Fibroblast of skin of left biceps (primary cell): Measurements from ENCODE around the gene PDE4B.

Experiments
- DNase-seq, 2 experiments: peaks; one replicate each; pipeline ENCODE4 v3.0.0-alpha.2; 2013; ENCODE audit warnings: low read depth in 2 of 2

PDE4B gene

DNA sequence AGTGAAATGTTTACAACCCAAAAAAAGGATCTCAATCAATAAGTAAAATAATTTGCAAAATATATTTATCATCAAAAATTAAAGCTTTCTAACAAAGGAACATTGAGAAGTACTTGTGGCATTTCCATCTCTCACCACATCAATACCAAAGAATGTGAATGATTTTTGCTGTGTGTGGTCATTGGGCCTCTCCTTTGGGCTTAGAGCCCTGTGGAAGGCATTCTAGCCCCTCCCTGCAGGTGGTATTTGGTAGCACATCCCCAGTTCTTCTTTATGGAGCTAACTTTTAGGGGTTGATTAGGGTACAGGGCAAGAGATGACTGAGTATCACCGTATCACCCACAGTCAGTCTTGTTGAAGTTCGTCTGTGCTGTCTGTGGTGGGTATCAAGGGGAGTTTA, 447.1 kb downstream of the PDE4B start:
- DNase-seq: no peak

DNA sequence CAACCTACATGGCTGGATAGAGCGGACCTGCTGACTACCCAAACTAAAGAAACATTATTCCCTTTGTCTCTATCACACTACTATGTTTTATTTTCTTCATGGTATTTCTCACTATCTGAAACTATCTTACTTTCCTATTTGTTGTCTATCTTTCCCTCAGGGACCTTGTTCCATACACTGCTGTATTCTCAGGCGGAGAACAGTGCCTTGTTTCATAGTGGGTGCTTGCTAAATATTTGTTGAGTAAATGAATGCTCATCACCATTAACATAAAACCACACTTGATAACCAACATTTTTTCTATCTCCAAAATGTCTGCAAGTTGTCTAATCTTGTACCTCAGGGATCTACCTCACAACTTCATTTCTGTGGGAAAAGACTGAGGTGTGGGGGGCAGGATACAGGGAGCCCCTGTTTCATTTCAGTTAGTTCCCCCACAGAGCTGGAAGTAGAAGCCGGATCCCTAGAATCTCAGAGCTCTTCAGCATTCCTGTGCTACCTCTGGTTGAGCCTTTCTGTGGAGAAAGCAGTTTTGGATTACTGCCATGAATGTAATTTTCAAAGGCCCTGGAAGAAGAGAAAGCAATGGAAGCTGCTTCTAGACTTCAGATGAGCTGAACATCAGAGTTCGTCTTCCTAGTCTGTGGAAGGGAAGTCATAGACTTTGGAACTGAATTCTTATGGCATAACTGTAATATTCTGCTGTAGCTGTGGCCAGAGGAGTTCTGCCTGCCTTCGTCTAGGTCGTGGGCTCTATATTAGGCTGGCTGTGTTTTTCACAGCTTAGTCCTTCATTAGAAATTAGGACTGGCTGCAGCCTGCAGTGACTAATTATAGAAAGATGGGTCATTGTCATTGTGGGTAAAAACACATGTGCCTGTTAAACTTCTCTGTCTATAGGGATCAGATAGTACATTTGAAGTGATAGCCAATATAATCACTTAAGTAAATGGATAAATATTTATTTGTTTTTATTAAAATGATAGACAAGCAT, 448.1 kb downstream of the PDE4B start:
- no peak for DNase-seq

DNA sequence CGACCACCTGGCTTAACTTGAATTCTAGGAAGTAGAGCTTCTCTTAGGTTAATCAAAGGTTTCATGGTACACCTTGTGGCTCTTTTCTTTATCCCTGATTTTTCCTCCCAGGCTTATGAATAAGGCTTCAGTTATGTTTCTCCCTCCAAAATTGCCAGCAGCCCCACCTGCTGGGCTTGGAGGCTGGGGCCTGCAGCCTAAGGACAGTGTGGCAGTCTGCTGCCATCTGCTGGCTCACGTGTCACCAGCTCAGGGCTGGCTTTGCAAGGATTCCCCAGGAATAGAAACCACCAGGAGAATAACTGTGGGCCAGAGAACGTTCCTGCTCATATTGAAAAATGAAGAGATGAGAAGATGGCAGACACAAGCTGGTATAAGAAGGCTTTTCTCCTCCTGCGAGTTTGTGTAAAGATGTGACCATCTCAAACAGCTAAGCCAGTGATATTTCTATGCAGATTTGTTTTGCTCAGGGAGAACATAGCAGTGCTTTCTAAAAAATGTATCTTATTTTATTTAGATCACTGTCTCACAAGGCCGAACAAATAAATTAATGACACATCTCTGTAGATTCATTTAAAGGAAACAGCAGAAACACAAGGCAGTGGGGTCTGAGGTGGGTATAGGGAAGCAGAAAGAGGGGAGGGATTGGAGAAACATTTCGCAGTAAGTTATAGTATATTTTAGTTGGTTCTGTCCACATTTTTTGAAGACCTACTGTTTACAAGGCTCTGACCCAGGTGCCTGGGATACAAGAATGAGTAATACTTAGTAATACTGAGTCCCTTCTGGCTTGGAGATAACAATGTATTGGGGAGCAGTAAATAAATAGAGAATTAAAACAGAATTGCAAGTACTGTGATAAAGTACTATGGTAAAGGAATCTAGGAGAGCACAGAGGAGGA, 450.2 kb downstream of the PDE4B start:
- DNase-seq: peak; percentile 50 to 51

DNA sequence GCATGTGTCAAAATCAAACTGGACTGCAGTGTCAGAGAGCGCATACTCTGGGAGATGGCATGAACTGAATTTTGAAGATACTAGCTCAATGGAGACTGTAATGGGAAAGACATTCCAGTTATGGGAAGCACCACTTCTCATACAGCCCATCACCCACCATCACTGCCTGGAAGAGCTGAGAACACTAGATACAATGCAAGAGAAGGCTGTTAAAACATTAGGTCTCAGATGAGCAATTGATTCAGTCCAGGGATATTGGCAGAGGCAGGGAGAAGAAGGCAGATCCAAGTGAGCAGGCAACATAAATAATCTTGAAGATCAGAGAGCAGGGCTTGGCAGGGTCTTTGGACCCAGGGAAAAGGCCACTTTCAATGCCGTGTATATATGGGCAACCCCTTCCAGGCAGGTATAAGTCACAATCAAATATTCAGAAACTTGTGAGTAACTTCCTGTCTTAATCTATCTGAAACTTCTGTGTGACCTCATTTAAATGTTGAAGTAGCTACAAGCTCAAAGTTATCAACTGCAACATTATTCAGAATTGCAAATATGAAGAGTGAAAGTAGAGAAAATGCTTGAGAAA, 450.9 kb downstream of the PDE4B start:
- no peak for DNase-seq

DNA sequence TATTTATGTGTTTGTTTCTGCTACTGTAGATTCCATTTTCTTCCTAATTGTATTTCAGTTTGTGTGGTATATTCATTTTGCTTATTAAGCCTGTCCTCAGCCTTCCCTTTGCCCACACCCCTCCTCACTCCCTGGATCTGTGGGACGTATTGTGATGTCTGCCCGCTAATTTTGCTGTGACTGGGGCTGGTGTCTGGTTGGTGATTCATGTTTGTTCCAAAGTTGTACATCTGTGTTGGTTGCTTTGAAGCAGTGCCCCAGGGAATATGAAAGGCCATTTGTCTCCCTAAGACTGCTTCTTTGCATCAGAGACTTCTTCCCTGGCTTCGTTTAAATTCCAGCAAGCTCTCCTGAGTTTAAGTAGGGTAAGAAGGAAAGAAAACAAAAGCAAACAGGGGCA, 451.7 kb downstream of the PDE4B start:
- DNase-seq: no peak

DNA sequence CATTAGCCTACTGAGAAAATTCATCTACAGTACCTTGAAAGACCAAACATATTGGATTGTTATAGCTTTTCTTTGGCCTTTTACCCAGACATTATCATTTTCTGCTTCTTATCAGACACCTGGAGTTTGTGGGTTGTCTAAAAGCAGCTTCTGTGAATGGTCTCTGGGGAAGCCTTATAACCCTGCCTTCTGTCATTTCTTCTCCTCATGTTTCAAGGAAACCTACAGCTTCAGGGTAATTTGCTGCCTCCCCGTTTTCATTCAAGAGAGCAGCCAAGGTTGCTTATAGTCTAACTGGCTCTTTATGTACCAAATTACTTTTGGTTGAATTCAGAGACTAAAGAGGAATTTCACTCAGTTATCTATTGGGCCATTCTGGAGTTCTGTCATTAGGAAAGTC, 453.0 kb downstream of the PDE4B start:
- no peak for DNase-seq

DNA sequence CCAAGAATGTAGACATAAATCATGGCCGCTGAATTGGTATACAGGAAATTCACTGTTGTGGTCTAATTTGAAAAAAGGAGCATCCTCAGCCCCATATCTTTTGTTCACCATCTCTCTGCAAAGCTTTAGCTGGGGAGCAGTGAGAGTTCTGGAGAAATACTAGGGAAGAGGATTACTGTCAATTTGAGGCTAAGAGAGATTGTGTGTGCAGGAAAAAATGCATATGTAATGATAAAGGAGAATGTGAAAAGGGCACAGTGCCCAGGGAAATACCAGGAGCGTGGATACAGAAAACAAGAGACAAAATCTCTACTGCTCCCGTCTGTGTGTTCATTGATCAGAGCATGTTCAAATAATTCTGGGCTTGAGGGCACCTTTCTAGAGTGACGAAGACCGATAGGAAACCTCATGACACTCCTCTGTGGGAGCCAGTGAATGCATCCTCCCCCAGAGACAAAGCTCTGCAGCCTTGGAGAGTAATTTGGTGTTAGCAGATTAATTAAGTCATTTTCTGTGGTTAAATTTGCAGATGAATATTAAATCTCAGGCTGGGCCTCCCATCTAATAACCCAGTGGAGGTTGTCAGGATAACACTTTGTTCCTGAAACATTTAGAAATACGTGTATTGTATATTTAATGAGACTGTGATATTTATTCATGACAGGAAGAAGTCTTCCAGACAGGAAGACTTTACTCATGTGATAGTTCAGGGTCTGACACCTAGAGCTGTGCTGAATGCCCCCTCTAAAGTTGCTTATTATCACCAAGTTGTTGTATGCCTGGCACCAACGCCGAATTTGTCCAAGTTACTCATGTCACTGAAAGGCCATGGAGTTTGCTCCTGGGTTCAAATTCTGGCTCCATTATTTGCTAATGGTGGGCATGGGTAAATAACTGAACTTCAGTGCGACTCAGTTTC, 453.9 kb downstream of the PDE4B start:
- DNase-seq: no peak

DNA sequence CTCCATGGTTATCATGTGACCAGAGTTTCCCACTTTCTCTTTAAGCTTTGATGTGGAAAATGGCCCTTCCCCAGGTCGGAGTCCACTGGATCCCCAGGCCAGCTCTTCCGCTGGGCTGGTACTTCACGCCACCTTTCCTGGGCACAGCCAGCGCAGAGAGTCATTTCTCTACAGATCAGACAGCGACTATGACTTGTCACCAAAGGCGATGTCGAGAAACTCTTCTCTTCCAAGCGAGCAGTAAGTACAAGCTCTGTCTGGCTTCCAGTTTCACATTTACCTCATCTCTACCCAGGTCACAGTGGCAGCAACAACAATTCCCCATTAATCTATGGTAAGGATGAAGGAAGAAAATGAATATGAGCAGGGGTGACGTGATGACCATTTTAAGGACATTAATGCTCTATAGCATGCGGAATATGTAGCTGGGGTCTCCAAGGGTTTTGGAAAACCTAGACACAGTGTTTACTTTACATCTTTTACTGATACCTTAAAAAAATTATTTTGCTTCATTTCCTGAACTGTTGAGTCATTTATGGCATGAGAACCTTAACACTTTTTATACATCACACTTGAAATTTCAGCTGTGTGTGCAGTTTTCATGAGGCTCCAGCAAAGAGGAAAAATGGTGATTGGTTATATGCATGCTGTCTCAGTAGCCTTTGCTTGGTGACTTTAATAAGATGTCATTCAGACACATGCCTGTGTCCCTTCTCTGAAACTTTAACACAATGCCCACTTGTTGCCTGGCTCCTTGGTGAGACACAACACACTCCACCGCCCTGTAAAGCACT, 454.9 kb downstream of the PDE4B start:
- no peak for DNase-seq

DNA sequence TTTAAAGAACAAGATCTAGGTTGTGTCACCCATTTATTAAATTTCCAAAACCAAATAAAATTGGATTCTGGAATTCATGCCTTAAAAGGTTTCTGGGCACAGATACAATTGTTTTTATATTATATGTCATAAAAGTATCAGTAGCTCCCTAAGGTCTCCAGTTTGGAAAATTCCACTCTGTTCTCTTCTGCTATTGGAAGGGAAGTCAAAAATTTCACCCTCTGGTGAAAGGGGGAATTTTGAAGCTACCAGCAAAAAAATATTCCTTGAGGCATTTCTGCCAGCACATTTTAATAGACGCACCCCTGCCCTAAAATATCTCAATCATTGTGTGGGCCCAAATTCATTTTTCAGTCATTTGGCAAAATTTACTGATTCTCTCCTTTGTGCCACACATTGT, 455.6 kb downstream of the PDE4B start:
- no peak for DNase-seq

DNA sequence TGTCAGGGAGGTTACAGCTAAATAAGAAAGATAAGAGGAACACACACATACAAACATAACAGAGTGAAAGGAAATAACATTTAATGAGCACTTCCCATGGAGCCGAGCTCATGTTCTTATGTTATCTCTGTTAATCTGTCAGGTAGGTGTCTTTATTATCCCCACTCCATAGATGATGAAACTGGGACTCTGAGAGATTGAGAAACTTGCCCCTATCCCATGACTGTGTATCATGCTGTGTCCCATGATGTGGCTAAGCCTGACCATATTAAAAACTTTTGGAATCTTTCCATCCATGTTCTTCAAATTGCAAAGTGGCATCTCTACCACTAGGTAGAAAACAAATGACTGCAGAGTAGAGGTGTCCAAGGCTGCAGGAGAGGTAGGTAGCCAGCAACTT, 456.1 kb downstream of the PDE4B start:
- DNase-seq: no peak

DNA sequence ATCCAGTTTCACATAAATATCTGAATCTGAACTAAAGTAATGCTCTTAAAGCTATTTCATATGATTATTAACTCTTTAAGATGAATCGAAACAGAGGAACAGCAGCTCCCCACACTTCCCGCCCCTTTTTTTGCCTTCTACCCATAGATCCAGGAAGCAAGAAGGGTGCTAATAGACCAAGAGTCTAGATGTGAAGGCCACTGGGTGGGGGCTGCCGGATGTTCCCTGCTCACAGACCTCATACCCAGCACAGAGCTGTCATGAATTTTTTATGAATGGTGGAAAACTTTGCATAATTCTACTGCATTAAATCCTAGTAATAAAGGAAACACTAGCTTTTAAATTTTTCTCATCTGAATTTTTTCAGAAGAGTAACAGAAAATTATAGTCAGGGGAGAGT, 457.4 kb downstream of the PDE4B start:
- no peak for DNase-seq

DNA sequence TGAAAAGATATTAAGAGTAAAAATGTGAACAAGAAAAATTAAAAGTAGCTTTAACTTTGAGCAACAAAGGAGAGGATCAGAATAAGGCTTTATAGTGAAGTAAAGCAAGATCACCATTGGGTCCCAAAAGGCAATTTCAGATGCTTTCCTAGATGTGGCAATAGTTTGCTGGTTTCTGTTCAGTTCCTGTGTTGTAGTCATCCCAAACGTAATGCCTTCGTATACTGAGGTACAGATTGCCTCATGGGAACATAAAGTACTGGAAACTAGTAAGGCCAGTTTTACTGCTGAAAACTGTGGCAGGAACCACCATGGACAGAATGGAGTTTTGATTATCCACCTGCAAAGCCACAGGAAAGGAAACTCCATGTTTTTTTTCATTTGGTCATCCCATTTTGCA, 457.8 kb downstream of the PDE4B start:
- no peak for DNase-seq

DNA sequence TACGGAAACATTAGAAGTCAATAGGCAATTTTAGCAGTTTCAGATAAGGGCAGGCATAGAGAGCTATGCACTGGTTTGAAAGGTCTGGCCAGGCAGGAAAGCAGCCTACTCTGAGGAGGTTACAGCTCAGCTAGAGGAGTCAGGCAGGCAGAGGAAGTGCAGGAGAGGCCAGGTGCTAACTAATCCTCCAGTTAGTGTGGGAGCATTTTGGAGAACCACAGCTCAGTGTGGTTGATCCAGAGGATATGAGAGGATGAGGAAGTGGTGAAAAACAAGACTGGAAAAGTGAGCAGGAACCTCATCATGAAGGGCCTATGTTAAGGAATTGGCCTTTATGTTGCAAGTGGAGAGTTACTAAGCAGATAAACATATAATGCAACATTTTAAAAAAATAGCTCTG, 458.9 kb downstream of the PDE4B start:
- DNase-seq: no peak

DNA sequence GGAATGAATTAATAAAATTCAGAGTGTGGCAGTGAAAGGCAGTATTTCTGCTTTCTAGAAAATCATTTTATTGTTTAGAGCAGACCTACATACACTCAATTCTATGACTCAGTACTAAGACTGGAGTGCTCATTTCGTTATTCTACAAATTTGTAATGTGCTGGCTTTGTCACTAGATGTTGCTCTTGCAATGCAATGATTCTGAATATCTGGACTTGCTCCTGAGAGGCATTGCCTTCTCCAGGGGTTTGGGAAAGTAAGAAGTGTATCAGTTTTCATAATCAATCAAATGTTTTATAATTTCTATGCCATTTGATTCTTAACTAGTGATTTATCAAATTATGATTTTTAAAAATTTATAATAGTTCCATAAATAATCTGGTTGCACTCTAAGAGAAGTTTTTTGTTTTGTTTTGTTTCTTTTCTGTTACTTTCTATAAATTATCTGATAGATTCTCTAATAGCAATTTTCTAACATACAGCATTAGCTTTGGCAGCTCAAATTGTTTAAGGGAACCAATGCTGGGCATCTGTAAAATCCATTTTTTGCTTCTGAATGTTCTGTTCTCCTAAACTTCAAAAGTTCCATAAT, 460.7 kb downstream of the PDE4B start:
- peak; percentile 50 to 57 for DNase-seq

DNA sequence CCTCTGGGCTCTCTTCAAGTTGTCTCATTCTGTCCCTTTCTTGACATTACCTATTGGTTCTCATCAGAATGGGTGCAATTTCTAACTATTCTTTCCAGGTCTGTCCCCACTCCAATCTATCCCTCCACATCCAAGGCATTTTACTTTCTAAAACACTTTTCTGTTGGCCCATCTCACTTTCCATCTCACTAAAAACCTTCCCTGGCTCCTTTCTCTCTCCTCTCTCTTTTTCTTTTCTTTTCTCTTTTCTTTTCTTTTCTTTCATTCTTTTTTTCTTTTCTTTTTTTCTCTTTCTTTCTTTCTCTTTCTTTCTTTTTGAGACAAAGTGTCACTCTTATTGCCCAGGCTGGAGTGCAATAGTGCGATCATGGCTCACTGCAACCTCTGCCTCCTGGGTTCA, 462.1 kb downstream of the PDE4B start:
- no peak for DNase-seq

DNA sequence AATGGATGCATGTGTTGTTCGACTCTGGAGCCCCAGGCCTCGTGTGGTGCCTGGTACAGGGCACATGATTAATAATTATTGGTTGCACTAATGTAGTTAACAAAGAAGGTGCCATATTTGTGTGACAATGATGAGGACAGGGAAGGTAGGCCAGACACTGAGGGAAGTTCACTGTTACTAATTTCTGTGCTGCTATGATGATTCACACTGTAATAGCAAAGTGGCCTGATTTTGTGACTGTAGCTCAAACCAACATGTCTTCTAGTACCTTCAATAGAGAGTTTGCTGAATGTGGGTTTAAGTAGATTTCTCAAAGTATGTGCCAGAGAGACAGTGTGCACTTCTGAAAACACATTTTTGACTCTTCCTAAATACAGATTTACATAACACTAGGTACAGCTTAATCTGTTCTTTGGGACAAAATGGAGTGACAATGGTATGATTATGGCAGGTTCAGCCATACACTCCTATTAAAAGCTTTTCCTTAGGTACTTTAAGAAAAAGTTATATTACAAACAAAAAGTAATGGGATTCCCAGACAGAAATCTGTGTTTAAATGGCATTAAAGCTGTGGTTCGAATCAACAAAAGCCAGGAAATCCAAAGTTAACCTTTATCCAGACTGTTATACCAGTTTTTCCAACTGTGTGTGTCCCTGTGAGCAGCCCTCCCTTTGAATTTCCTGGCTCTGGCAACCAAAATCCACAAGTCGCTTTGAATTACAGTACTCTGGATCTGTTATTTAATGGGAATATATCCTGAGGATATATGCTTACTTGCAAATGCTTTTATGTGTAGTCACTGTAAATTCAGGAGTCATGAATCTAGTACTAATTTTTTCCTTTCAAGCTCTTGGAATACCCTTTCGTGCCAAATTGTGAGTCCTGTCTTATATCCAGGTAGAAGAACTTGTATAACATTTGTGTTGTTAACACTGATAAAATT, 464.2 kb downstream of the PDE4B start:
- no peak for DNase-seq

DNA sequence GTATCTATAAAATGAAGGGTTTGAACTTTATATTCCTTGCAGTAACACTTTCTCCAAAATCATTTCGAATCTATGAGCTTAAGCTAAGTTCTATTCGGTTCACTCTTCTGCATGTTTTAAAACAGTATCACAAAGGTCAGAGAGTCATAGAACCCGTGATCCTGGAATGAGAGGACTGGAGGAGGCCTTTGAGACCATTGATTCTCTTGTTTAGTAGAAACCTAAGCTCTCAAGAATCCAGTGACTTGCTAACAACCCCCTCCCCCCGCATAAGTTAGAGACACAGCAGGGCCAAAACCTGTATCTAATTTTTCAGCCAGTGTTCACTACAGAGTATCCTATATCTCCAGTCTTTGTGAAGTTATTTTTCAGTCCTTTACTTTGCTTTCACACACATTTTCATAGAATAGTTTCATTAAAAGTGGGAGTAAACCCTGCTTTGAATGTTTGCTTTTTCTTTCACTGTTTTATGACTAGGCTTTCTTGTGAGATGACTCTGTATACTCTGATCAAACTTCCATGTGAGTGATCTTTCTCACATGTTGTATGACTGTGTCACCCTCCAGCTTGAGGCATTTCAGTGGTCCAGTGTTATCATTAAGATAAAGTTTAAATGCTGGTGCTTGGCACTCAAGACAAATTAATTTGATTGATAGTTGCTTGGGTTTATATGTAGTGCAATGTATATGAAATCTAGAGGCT, 465.9 kb downstream of the PDE4B start:
- DNase-seq: no peak

DNA sequence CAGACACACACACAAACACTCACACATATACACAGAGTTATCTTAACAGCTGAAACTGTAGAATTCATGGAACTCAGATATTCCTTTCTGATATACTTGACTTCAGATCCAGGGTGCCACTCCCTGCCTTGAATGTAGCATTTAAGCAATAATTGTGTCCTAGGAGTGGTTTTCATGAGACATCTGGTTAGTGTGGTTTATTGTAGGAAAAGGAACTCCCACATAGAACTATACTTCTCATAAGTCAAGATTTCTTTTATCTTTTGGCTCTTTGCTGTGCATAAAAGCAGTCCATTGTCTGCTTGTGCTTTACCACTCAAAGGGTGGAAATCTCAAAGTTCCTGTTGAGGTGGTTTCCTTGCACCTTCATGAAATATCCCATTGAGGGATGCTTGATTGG, 468.7 kb downstream of the PDE4B start:
- no peak for DNase-seq
